H1 (cell line): ENCODE measurements around the gene THAP5. TPM values are rescaled to one million over a fixed set of nuclear protein-coding genes. Genes with fewer than 3 reads are reported as not detected.
A peak's percentile ranks its signal among the peaks of the same experiment; 100 is the strongest.

ENCODE experiments used
- ASH2L ChIP-seq: fragments of 200-600, 300-600 bp; sonication (generic); IDR thresholded peaks from one replicate; pipeline ENCODE4 v1.7.1; 2017; ENCODE audit warnings: low read length
- BACH1 ChIP-seq: IDR thresholded peaks from 2 replicates; pipeline ENCODE4 v1.6.1; 2012; ENCODE audit warnings: low read length, improper control_type of control experiment
- CBX5 ChIP-seq: fragments of 300-800, 300-1000 bp; sonication (generic); IDR thresholded peaks from 2 replicates; pipeline ENCODE4 v1.7.1; 2016; ENCODE audit warnings: antibody characterized with exemption, low read length, low read depth
- CHD2 ChIP-seq: IDR thresholded peaks from 2 replicates; pipeline ENCODE4 v1.6.1; 2012; ENCODE audit warnings: low read length, improper control_type of control experiment
- CREB1 ChIP-seq: IDR thresholded peaks from 2 replicates; pipeline ENCODE4 v1.6.1; 2012; ENCODE audit warnings: inconsistent platforms
- EGR1 ChIP-seq: IDR thresholded peaks from 2 replicates; pipeline ENCODE4 v1.6.1; 2011; ENCODE audit warnings: low read depth, low read length, borderline replicate concordance
- EP300 ChIP-seq, 2 experiments: IDR thresholded peaks; 1 replicate in 1 of 2; 2 replicates in 1 of 2; pipeline ENCODE4 v1.6.1; 2011 to 2012; ENCODE audit warnings: low read depth in 2 of 2, low read length in 2 of 2, mild to moderate bottlenecking in 2 of 2, borderline replicate concordance in 1 of 2, inconsistent platforms in 1 of 2, moderate library complexity in 1 of 2
- JUND ChIP-seq: IDR thresholded peaks from 2 replicates; pipeline ENCODE4 v1.6.1; 2011; ENCODE audit warnings: mild to moderate bottlenecking, improper control_type of control experiment, low read length
- KDM1A ChIP-seq: fragments of 200-600, 300-600 bp; sonication (generic); IDR thresholded peaks from 2 replicates; pipeline ENCODE4 v1.7.1; 2016; ENCODE audit warnings: mild to moderate bottlenecking, low read length, borderline replicate concordance
- NANOG ChIP-seq: IDR thresholded peaks from 2 replicates; pipeline ENCODE4 v1.6.1; 2011; ENCODE audit warnings: low read length, low read depth, mild to moderate bottlenecking, inconsistent platforms; ENCODE audit not compliant: insufficient read depth, poor library complexity, severe bottlenecking
- NRF1 ChIP-seq: IDR thresholded peaks from 2 replicates; pipeline ENCODE4 v1.6.1; 2011; ENCODE audit warnings: mild to moderate bottlenecking, low read depth, low read length, improper control_type of control experiment
- RAD21 ChIP-seq, 2 experiments: IDR thresholded peaks in 1 of 2; conservative IDR thresholded peaks in 1 of 2; 2 replicates each; pipeline ENCODE4 v1.6.1; 2011; ENCODE audit warnings: low read depth in 2 of 2, low read length in 2 of 2, improper control_type of control experiment in 1 of 2, inconsistent platforms in 1 of 2, mild to moderate bottlenecking in 1 of 2, moderate library complexity in 1 of 2
- RBBP5 ChIP-seq: IDR thresholded peaks from 2 replicates; pipeline ENCODE4 v1.7.1; 2012; ENCODE audit warnings: low read depth, mild to moderate bottlenecking, inconsistent platforms, low read length, moderate library complexity, borderline replicate concordance
- SP4 ChIP-seq: IDR thresholded peaks from 2 replicates; pipeline ENCODE4 v1.6.1; 2012; ENCODE audit warnings: low read length, inconsistent platforms
- TAF1 ChIP-seq: IDR thresholded peaks from 2 replicates; pipeline ENCODE4 v1.6.1; 2011; ENCODE audit warnings: mild to moderate bottlenecking, low read depth, low read length
- TBP ChIP-seq: IDR thresholded peaks from 2 replicates; pipeline ENCODE4 v1.6.1; 2011; ENCODE audit warnings: low read depth, low read length, improper control_type of control experiment
- TEAD4 ChIP-seq: IDR thresholded peaks from 2 replicates; pipeline ENCODE4 v1.6.1; 2012; ENCODE audit warnings: low read depth, low read length, inconsistent platforms, mixed read lengths
- polyA plus RNA-seq, 7 experiments: library from polyadenylated mRNA; depleted of rRNA in 3 of 7; stranded (reverse) in 5 of 7; unstranded in 2 of 7; fragments of >200 nt in 5 of 7; fragments of 200-250 nt in 2 of 7; gene quantifications; 1 replicate in 5 of 7; 2 replicates in 1 of 7; 4 replicates in 1 of 7; pipeline versions ENCODE4 v1.2.1 to v1.2.3, GENCODE V29; 2011 to 2013; ENCODE audit warnings: missing spikeins in 2 of 7, mixed read lengths in 2 of 7
- total RNA-seq: library from RNA; stranded (reverse); fragmentation: NEBNext Ultra II Directional; extraction: Animal tissue kit (Norgen Biotek cat#: 25700); gene quantifications from 2 replicates; pipeline ENCODE4 v1.2.1, GENCODE V29; 2021
- TF ChIP-seq, protein P1 (sequence below), 3 experiments: IDR thresholded peaks; 1 replicate in 2 of 3; 2 replicates in 1 of 3; pipeline versions ENCODE4 v1.5.1 to v1.6.1; 2011; ENCODE audit warnings: low read length in 3 of 3, mild to moderate bottlenecking in 3 of 3, inconsistent platforms in 2 of 3, low read depth in 1 of 3, moderate library complexity in 1 of 3; ENCODE audit not compliant: insufficient read depth in 1 of 3; ENCODE audit errors: control extremely low read depth in 1 of 3
- TF ChIP-seq, protein P2 (sequence below): IDR thresholded peaks from 2 replicates; pipeline ENCODE4 v1.6.1; 2012; ENCODE audit warnings: inconsistent platforms

Gene THAP5
- total and polyA plus RNA-seq, 2 of the 8 experiments (the other 6 are each of a cell fraction or from before 2014, with no cell fraction given): 3.9 to 24.2 TPM

DNA sequence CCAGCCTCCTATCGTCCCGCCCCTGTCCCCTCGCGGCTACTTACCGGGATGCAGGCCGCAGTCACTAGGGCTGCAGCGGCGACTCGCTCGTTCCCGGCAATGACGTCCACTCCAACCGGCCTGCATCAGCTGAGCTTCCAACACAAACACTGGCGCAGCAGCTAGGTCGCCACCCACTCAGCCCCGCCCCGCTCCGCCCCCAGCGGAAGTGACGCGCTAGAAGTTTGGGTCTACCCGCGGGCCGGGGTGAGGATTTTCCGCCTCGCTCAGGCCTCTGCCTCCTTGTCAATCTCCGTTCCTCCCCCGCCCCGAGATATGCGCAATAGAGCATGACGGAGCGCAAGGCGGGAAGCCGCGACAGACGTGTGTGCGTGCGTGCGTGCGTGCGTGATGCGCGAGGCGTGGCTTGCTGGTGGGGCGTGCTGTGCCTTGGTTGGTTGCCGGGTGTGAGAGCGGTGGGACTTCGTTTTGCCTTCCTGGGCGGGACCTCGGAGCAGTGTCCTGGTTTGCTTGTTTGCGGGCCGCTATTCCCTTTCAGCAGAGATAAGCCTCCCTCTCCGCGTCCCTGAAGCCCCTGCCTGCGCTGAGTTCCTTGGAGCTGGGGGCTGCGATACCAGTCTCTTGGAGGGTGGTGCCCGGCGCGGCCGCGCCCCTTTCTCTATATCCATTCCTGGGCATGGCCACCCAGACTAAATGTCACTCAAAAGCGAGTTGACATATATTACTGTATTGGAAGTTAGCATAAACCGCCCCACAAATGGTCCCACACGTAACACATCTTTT lies 43.3 kb downstream of the THAP5 start, which contains the start of gene PNPLA8 (continued):
- TF ChIP-seq, protein P1, sequence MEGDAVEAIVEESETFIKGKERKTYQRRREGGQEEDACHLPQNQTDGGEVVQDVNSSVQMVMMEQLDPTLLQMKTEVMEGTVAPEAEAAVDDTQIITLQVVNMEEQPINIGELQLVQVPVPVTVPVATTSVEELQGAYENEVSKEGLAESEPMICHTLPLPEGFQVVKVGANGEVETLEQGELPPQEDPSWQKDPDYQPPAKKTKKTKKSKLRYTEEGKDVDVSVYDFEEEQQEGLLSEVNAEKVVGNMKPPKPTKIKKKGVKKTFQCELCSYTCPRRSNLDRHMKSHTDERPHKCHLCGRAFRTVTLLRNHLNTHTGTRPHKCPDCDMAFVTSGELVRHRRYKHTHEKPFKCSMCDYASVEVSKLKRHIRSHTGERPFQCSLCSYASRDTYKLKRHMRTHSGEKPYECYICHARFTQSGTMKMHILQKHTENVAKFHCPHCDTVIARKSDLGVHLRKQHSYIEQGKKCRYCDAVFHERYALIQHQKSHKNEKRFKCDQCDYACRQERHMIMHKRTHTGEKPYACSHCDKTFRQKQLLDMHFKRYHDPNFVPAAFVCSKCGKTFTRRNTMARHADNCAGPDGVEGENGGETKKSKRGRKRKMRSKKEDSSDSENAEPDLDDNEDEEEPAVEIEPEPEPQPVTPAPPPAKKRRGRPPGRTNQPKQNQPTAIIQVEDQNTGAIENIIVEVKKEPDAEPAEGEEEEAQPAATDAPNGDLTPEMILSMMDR (IDR thresholded peaks at IDR 0.05; ENCODE audit: control extremely low read depth in 1 of 3, insufficient read depth in 1 of 3, low read depth in 1 of 3, low read length in 3 of 3): no peak
- TF ChIP-seq BACH1 (peak; percentile 52; the same call in 1 of the 2 replicates), KDM1A (no peak), EP300 (IDR thresholded peaks at IDR 0.05; ENCODE audit: borderline replicate concordance in 1 of 2, low read depth in 2 of 2, low read length in 2 of 2) (no peak; a peak in 1 of 3 replicates), TAF1 (peak; percentile 74; the same call in 1 of the 2 replicates), NRF1 (0 out of 2 replicates have a peak, but pooled peaks have one; percentile 28), TBP (peak; percentile 65), JUND (no peak; the same call in 1 of the 2 replicates), TEAD4 (peak; percentile 55), CHD2 (no peak), ASH2L (peak; percentile 70), RAD21 (IDR thresholded peaks at IDR 0.05 in 1 of 2, conservative IDR thresholded peaks at IDR 0.05 in 1 of 2; ENCODE audit: low read depth in 2 of 2, low read length in 2 of 2) (no peak), NANOG (no peak), SP4 (peak; percentile 75), RBBP5 (0 out of 2 replicates have a peak, but pooled peaks have one; percentile 63), CBX5 (no peak), EGR1 (no peak), CREB1 (peak; percentile 92)
- TF ChIP-seq, protein P2, sequence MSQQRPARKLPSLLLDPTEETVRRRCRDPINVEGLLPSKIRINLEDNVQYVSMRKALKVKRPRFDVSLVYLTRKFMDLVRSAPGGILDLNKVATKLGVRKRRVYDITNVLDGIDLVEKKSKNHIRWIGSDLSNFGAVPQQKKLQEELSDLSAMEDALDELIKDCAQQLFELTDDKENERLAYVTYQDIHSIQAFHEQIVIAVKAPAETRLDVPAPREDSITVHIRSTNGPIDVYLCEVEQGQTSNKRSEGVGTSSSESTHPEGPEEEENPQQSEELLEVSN: peak; percentile 97
